B cell (primary cell): ENCODE results near the gene TEX14.

Experiments
- CTCF ChIP-seq: fragments of 200-600 bp; IDR thresholded peaks from one replicate; pipeline ENCODE4 v1.8.0; 2022; ENCODE audit warnings: antibody characterized with exemption, mild to moderate bottlenecking
- EZH2 ChIP-seq: IDR thresholded peaks from 2 replicates; pipeline ENCODE4 v1.6.1; 2012; ENCODE audit warnings: borderline replicate concordance, low read depth, mild to moderate bottlenecking, moderate library complexity, low read length; ENCODE audit not compliant: insufficient read depth, poor library complexity, severe bottlenecking

- no peak for TF ChIP-seq CTCF
- TF ChIP-seq EZH2, result no peak
These were observed 154.6 kb downstream of the TEX14 start for GRCh38 chr17:58537266-58537665.
